DMS114 treated with DMSO at 0.1 percent for 48 hours (cell line): ENCODE measurements around the gene EP400.

Experiments used
- DNase-seq: peaks from one replicate; lab custom pipeline; 2025; ENCODE audit not compliant: unreplicated experiment; lab: John Stamatoyannopoulos, UW

Gene EP400

GRCh38 chr12:132064631-132065030 is 114.9 kb downstream of the EP400 start:
- DNase-seq, result no peak

- no peak for DNase-seq
These were observed 115.5 kb downstream of the EP400 start for GRCh38 chr12:132065203-132065602.

GRCh38 chr12:132065609-132066344 is 116.0 kb downstream of the EP400 start:
- DNase-seq, result no peak

GRCh38 chr12:132066345-132066685 is 116.6 kb downstream of the EP400 start:
- no peak for DNase-seq

- DNase-seq, result no peak
These were observed 117.0 kb downstream of the EP400 start for GRCh38 chr12:132066749-132067148.

- no peak for DNase-seq
These were observed 117.4 kb downstream of the EP400 start for GRCh38 chr12:132067182-132067581.

GRCh38 chr12:132068250-132068649 is 118.5 kb downstream of the EP400 start:
- no peak for DNase-seq

- DNase-seq, result no peak
These were observed 119.7 kb downstream of the EP400 start for GRCh38 chr12:132069336-132069985.

GRCh38 chr12:132070298-132070697 is 120.6 kb downstream of the EP400 start:
- no peak for DNase-seq

GRCh38 chr12:132071040-132071810 is 121.5 kb downstream of the EP400 start:
- no peak for DNase-seq

- no peak for DNase-seq
These were observed 122.2 kb downstream of the EP400 start for GRCh38 chr12:132071830-132072384.

GRCh38 chr12:132074216-132074615 is 124.5 kb downstream of the EP400 start:
- DNase-seq, result no peak

- no peak for DNase-seq
These were observed 125.4 kb downstream of the EP400 start for GRCh38 chr12:132075026-132075713.

- no peak for DNase-seq
These were observed 126.2 kb downstream of the EP400 start for GRCh38 chr12:132075714-132076553.

GRCh38 chr12:132076711-132077110 is 127.0 kb downstream of the EP400 start:
- no peak for DNase-seq

GRCh38 chr12:132077322-132078100 is 127.8 kb downstream of the EP400 start:
- DNase-seq, result no peak

GRCh38 chr12:132078190-132078589 is 128.4 kb downstream of the EP400 start:
- DNase-seq, result no peak

- no peak for DNase-seq
These were observed 129.5 kb downstream of the EP400 start for GRCh38 chr12:132079200-132079599.

- DNase-seq, result no peak
These were observed 130.0 kb downstream of the EP400 start for GRCh38 chr12:132079695-132080094.
